Suprapubic skin (tissue), 4 donors: ENCODE data around the gene MET. TPM values are rescaled to one million over a fixed set of nuclear protein-coding genes. Genes with fewer than 3 reads are reported as not detected.

Experiments used
- DNase-seq, 2 donors: peaks; one replicate each; pipeline ENCODE4 v3.0.0-alpha.2; 2019; ENCODE audit warnings: low spot score in 2 of 2
- H3K27ac ChIP-seq: fragments of 200-600 bp; sonication (generic); one replicate; pipeline ENCODE4 v1.5.1; 2019
- H3K27me3 ChIP-seq: fragments of 200-600 bp; sonication (generic); one replicate; pipeline ENCODE4 v1.5.1; 2019
- H3K36me3 ChIP-seq: fragments of 200-600 bp; sonication (generic); one replicate; pipeline ENCODE4 v1.5.1; 2019
- H3K4me1 ChIP-seq: fragments of 200-600 bp; sonication (generic); one replicate; pipeline ENCODE4 v1.5.1; 2019
- H3K4me3 ChIP-seq: fragments of 200-600 bp; sonication (generic); one replicate; pipeline ENCODE4 v1.5.1; 2019; ENCODE audit warnings: mild to moderate bottlenecking
- H3K9me3 ChIP-seq: fragments of 200-600 bp; sonication (generic); one replicate; pipeline ENCODE4 v1.5.1; 2019
- CTCF ChIP-seq, 2 donors: fragments of 200-600 bp in 1 of 2; fragments of 450-650 bp in 1 of 2; sonication (generic) in 1 of 2; IDR thresholded peaks; one replicate each; pipeline ENCODE4 v1.5.1; 2016 to 2019; ENCODE audit warnings: antibody characterized with exemption in 2 of 2, mild to moderate bottlenecking in 1 of 2, moderate library complexity in 1 of 2
- EP300 ChIP-seq: sonication (generic); formaldehyde crosslinking; IDR thresholded peaks from one replicate; pipeline ENCODE4 v1.6.1; 2017; ENCODE audit warnings: antibody characterized with exemption
- POLR2A ChIP-seq, 2 donors: fragments of 450-650 bp; IDR thresholded peaks; one replicate each; pipeline ENCODE4 v1.6.1; 2017; ENCODE audit warnings: antibody characterized with exemption in 2 of 2, mild to moderate bottlenecking in 2 of 2, moderate library complexity in 2 of 2
- POLR2AphosphoS5 ChIP-seq, 3 donors: sonication (generic); formaldehyde crosslinking; IDR thresholded peaks; one replicate each; pipeline ENCODE4 v1.6.1; 2017; ENCODE audit warnings: antibody characterized with exemption in 3 of 3
- WGBS: methylation state at CpG from one replicate; pipeline ENCODE4 v1.1.5; 2018; 5-methylcytosine and 5-hydroxymethylcytosine counted together
- total RNA-seq, 4 donors: library from RNA; depleted of rRNA; stranded (reverse); fragments of >200 nt; gene quantifications; one replicate each; pipeline ENCODE4 v1.1.0, GENCODE V29; 2016

MET gene
- total RNA-seq, 4 donors from 2014 or later: 22.8 to 41.2 (median 32.0) TPM

- H3K4me3 ChIP-seq: peak overlapping the region; percentile 76
- no peaks in the 10 kb centered on the region for H3K36me3 ChIP-seq
- WGBS: 43% methylated on average over 3 of the region's 3 CpGs
- peaks cover 44% of the 10 kb centered on the region for H3K4me1 ChIP-seq
- no peak overlapping the region for H3K27ac ChIP-seq
- H3K9me3 ChIP-seq: no peaks in the 10 kb centered on the region
- DNase-seq: no peak
- no peaks in the 10 kb centered on the region for H3K27me3 ChIP-seq
- TF ChIP-seq POLR2AphosphoS5 (IDR thresholded peaks at IDR 0.05) (no peak), EP300 (no peak), CTCF (IDR thresholded peaks at IDR 0.05) (no peak)
These were observed 1.5 kb downstream of the MET start for GRCh38 chr7:116673457-116673865.

GRCh38 chr7:116674508-116675173 is 2.6 kb downstream of the MET start:
- Histone ChIP-seq H3K4me3 (peak overlapping the region; percentile 76), H3K9me3 (no peaks in the 10 kb centered on the region), H3K27me3 (no peaks in the 10 kb centered on the region), H3K27ac (no peak overlapping the region), H3K36me3 (no peaks in the 10 kb centered on the region), H3K4me1 (peaks cover 54% of the 10 kb centered on the region)
- TF ChIP-seq POLR2AphosphoS5 (IDR thresholded peaks at IDR 0.05) (no peak), POLR2A (IDR thresholded peaks at IDR 0.05) (no peak)
- WGBS: 58% methylated on average over 7 of the region's 7 CpGs
- no peak for DNase-seq

- DNase-seq: no peak
- TF ChIP-seq CTCF (IDR thresholded peaks at IDR 0.05) (no peak), POLR2A (IDR thresholded peaks at IDR 0.05) (no peak), POLR2AphosphoS5 (IDR thresholded peaks at IDR 0.05) (no peak), EP300 (no peak)
- H3K4me1 ChIP-seq: peaks cover 53% of the 10 kb centered on the region
- H3K36me3 ChIP-seq: no peaks in the 10 kb centered on the region
- no peak overlapping the region for H3K27ac ChIP-seq
- H3K9me3 ChIP-seq: no peaks in the 10 kb centered on the region
- WGBS: 62% methylated on average over 6 of the region's 6 CpGs
- H3K27me3 ChIP-seq: no peaks in the 10 kb centered on the region
- H3K4me3 ChIP-seq: no peak overlapping the region
These were observed 3.9 kb downstream of the MET start for GRCh38 chr7:116675812-116676355.

GRCh38 chr7:116678780-116679179 is 6.8 kb downstream of the MET start:
- H3K4me1 ChIP-seq: peaks cover 31% of the 10 kb centered on the region
- no peaks in the 10 kb centered on the region for H3K36me3 ChIP-seq
- WGBS: 84% methylated on average over 1 of the region's 1 CpG
- H3K27ac ChIP-seq: no peak overlapping the region
- no peaks in the 10 kb centered on the region for H3K27me3 ChIP-seq
- no peak for DNase-seq
- H3K4me3 ChIP-seq: no peak overlapping the region
- H3K9me3 ChIP-seq: no peaks in the 10 kb centered on the region
- TF ChIP-seq POLR2A (IDR thresholded peaks at IDR 0.05) (no peak), CTCF (IDR thresholded peaks at IDR 0.05) (no peak), POLR2AphosphoS5 (IDR thresholded peaks at IDR 0.05) (no peak)

GRCh38 chr7:116679500-116679899 is 7.5 kb downstream of the MET start:
- DNase-seq: no peak

More at GRCh38 chr7:116679500-116679899, 7.5 kb downstream of the MET start:
- H3K4me1 ChIP-seq: peaks cover 23% of the 10 kb centered on the region
- H3K27me3 ChIP-seq: no peaks in the 10 kb centered on the region
- H3K27ac ChIP-seq: peak overlapping the region; percentile 18
- H3K36me3 ChIP-seq: no peaks in the 10 kb centered on the region
- 51% methylated on average over 4 of the region's 4 CpGs for WGBS
- no peak overlapping the region for H3K4me3 ChIP-seq
- no peak for TF ChIP-seq POLR2A (IDR thresholded peaks at IDR 0.05)
- no peak for TF ChIP-seq EP300
- TF ChIP-seq POLR2AphosphoS5 (IDR thresholded peaks at IDR 0.05): no peak
- no peak for TF ChIP-seq CTCF (IDR thresholded peaks at IDR 0.05)
- H3K9me3 ChIP-seq: no peaks in the 10 kb centered on the region
